GM19455 (cell line): ENCODE measurements around the gene KLF2.
A peak's percentile ranks its signal among the peaks of the same experiment; 100 is the strongest.
"Not testable (repeated sequence)": the region's sequence is repeated elsewhere in the genome, so short reads cannot be mapped to it uniquely, and the experiment has no call there.

ENCODE experiments used
- ATAC-seq: cut with Tn5 transposase; IDR thresholded peaks from one replicate; pipeline ENCODE4 v1.9.1; 2021; ENCODE audit not compliant: unreplicated experiment

The KLF2 gene

GRCh38 chr19:16324384-16325160 is at the start of gene KLF2:
Gene KLF2, plus strand, starts transcription at chr19:16324826. Its CDS starts 98 bp downstream, at chr19:16324924.
- peak; percentile 60 for ATAC-seq

GRCh38 chr19:16280306-16280705 is 44.3 kb upstream of the KLF2 start:
- ATAC-seq: no peak

GRCh38 chr19:16281743-16282142 is 42.9 kb upstream of the KLF2 start:
- no peak for ATAC-seq

GRCh38 chr19:16283210-16284061 is 41.2 kb upstream of the KLF2 start:
- ATAC-seq: no peak

- ATAC-seq: no peak
These were observed 40.1 kb upstream of the KLF2 start for GRCh38 chr19:16284505-16284904.

- ATAC-seq: not testable (repeated sequence)
These were observed 39.5 kb upstream of the KLF2 start for GRCh38 chr19:16285079-16285478.

GRCh38 chr19:16285769-16286498 is 38.7 kb upstream of the KLF2 start:
- ATAC-seq: no peak

GRCh38 chr19:16288544-16288943 is 36.1 kb upstream of the KLF2 start:
- no peak for ATAC-seq

- ATAC-seq: no peak
These were observed 35.0 kb upstream of the KLF2 start for GRCh38 chr19:16289594-16289993.

- ATAC-seq: no peak
These were observed 33.9 kb upstream of the KLF2 start for GRCh38 chr19:16290692-16291091.

- ATAC-seq: no peak
These were observed 31.2 kb upstream of the KLF2 start for GRCh38 chr19:16293118-16294091.

GRCh38 chr19:16295057-16295456 is 29.6 kb upstream of the KLF2 start:
- no peak for ATAC-seq

GRCh38 chr19:16296713-16297112 is 27.9 kb upstream of the KLF2 start:
- no peak for ATAC-seq

- ATAC-seq: no peak
These were observed 26.9 kb upstream of the KLF2 start for GRCh38 chr19:16297575-16298178.

- ATAC-seq: no peak
These were observed 26.3 kb upstream of the KLF2 start for GRCh38 chr19:16298334-16298733.

- no peak for ATAC-seq
These were observed 22.5 kb upstream of the KLF2 start for GRCh38 chr19:16301999-16302694.

- ATAC-seq: no peak
These were observed 20.9 kb upstream of the KLF2 start for GRCh38 chr19:16303755-16304154.

- ATAC-seq: not testable (repeated sequence)
These were observed 20.1 kb upstream of the KLF2 start for GRCh38 chr19:16304511-16304910.

- ATAC-seq: not testable (repeated sequence)
These were observed 19.6 kb upstream of the KLF2 start for GRCh38 chr19:16305060-16305459.
